Activated CD4-positive, alpha-beta T cell treated with anti-CD3 and anti-CD28 coated beads, Interleukin-10, Interleukin-2, amounts not matched to agents 100 ng/mL and 50 ng/mL, durations not matched to agents 16 hours and 8 hours (primary cell): ENCODE measurements around the gene EEF2K.
"Not testable (repeated sequence)": the region's sequence is repeated elsewhere in the genome, so short reads cannot be mapped to it uniquely, and the experiment has no call there.

Experiments used
- DNase-seq: peaks from one replicate; pipeline ENCODE4 v3.0.0-alpha.2; 2020

EEF2K gene

GRCh38 chr16:22213801-22214200 is 7.7 kb downstream of the EEF2K start:
- DNase-seq = no peak

- no peak for DNase-seq
Observed at GRCh38 chr16:22214402-22214801, 8.3 kb downstream of the EEF2K start.

GRCh38 chr16:22214889-22215288 is 8.8 kb downstream of the EEF2K start:
- no peak for DNase-seq

GRCh38 chr16:22216191-22216831 is 10.2 kb downstream of the EEF2K start:
- no peak for DNase-seq

- DNase-seq = not testable (repeated sequence)
Observed at GRCh38 chr16:22216832-22217225, 10.8 kb downstream of the EEF2K start.

GRCh38 chr16:22217890-22218730 is 12.0 kb downstream of the EEF2K start:
- DNase-seq = peak; percentile 45

- no peak for DNase-seq
Observed at GRCh38 chr16:22219389-22220068, 13.5 kb downstream of the EEF2K start.

GRCh38 chr16:22220069-22220440 is 14.0 kb downstream of the EEF2K start:
- no peak for DNase-seq

GRCh38 chr16:22220714-22221113 is 14.6 kb downstream of the EEF2K start:
- DNase-seq = no peak

GRCh38 chr16:22222006-22222405 is 15.9 kb downstream of the EEF2K start:
- DNase-seq = no peak

- DNase-seq = no peak
Observed at GRCh38 chr16:22222998-22223397, 16.9 kb downstream of the EEF2K start.

GRCh38 chr16:22225060-22225459 is 19.0 kb downstream of the EEF2K start:
- no peak for DNase-seq

- no peak for DNase-seq
Observed at GRCh38 chr16:22229889-22230288, 23.8 kb downstream of the EEF2K start.

GRCh38 chr16:22232277-22233036 is 26.4 kb downstream of the EEF2K start:
- DNase-seq = peak; percentile 86

- DNase-seq = no peak
Observed at GRCh38 chr16:22233037-22233372, 26.9 kb downstream of the EEF2K start.

GRCh38 chr16:22235839-22236745 is 30.0 kb downstream of the EEF2K start:
- DNase-seq = no peak

GRCh38 chr16:22239131-22239805 is 33.2 kb downstream of the EEF2K start:
- no peak for DNase-seq

GRCh38 chr16:22240023-22240710 is 34.1 kb downstream of the EEF2K start:
- DNase-seq = no peak

- no peak for DNase-seq
Observed at GRCh38 chr16:22250522-22250921, 44.4 kb downstream of the EEF2K start.

GRCh38 chr16:22252317-22252716 is 46.2 kb downstream of the EEF2K start:
- DNase-seq = no peak

- no peak for DNase-seq
Observed at GRCh38 chr16:22253272-22253671, 47.2 kb downstream of the EEF2K start.
